PFSK-1 (cell line): ENCODE measurements around the gene UGGT1.

Experiments
- POLR2AphosphoS5 ChIP-seq: IDR thresholded peaks from 2 replicates; pipeline ENCODE4 v1.6.1; 2012; ENCODE audit warnings: low read depth, mild to moderate bottlenecking, control low read depth, low read length, moderate library complexity
- REST ChIP-seq, 2 experiments: IDR thresholded peaks; 2 replicates each; pipeline versions ENCODE4 v1.6.1 to v1.8.0; 2011 to 2012; ENCODE audit warnings: low read depth in 2 of 2, low read length in 2 of 2, control low read depth in 1 of 2, inconsistent platforms in 1 of 2, mild to moderate bottlenecking in 1 of 2, moderate library complexity in 1 of 2; ENCODE audit not compliant: insufficient read depth in 1 of 2
- SIN3A ChIP-seq: IDR thresholded peaks from 2 replicates; pipeline ENCODE4 v1.6.1; 2012; ENCODE audit warnings: mild to moderate bottlenecking, low read length, moderate library complexity, borderline replicate concordance; ENCODE audit not compliant: insufficient read depth

GRCh38 chr2:128154225-128154624 is 63.2 kb downstream of the UGGT1 start:
- TF ChIP-seq REST (IDR thresholded peaks at IDR 0.05; ENCODE audit: insufficient read depth in 1 of 2, low read depth in 2 of 2, low read length in 2 of 2) (no peak), SIN3A (no peak), POLR2AphosphoS5 (no peak)
